H1 (cell line): ENCODE data around the gene RBM8A. TPM values are rescaled to one million over a fixed set of nuclear protein-coding genes. Genes with fewer than 3 reads are reported as not detected.
A peak's percentile ranks its signal among the peaks of the same experiment; 100 is the strongest.

Experiments
- CTCF ChIA-PET: fragments of 300-600 bp; sonication (Branson Sonifier 250); formaldehyde crosslinking; loops from one replicate; lab custom pipeline; 2021; ENCODE audit not compliant: partially characterized antibody; lab: Charles Lee
- POLR2A ChIA-PET: fragments of 300-600 bp; sonication (Branson Sonifier 250); formaldehyde crosslinking; loops from one replicate; lab custom pipeline; 2021; ENCODE audit warnings: inconsistent platforms; ENCODE audit not compliant: partially characterized antibody; lab: Charles Lee
- DNase-seq, 2 experiments: peaks; one replicate each; pipeline versions ENCODE4 v3.0.0 to v3.0.0-alpha.2; 2010 to 2022; ENCODE audit warnings: low spot score in 2 of 2, low read depth in 1 of 2, mixed read lengths in 1 of 2
- FAIRE-seq: peaks from 2 replicates; lab custom pipeline; 2011; peaks lifted over from hg19 to GRCh38; lab: Jason Lieb, UNC
- H2AFZ ChIP-seq: 2 replicates; pipeline ENCODE4 v1.8.1; 2012; ENCODE audit warnings: low read length, inconsistent platforms
- H2AK5ac ChIP-seq: 2 replicates; pipeline ENCODE4 v1.6.1; 2013; ENCODE audit warnings: low read depth, low read length
- H2BK120ac ChIP-seq: replicated peaks from 2 replicates; pipeline ENCODE3; 2013; ENCODE audit warnings: low read depth, low read length, inconsistent platforms
- H2BK12ac ChIP-seq: 2 replicates; pipeline ENCODE4 v1.6.1; 2013; ENCODE audit warnings: low read depth, low read length
- H2BK15ac ChIP-seq: 2 replicates; pipeline ENCODE4 v1.6.1; 2013; ENCODE audit warnings: low read length
- H2BK20ac ChIP-seq: 2 replicates; pipeline ENCODE4 v1.6.1; 2013; ENCODE audit warnings: low read length
- H2BK5ac ChIP-seq: 2 replicates; pipeline ENCODE4 v1.6.1; 2013; ENCODE audit warnings: low read depth, low read length
- H3K14ac ChIP-seq: 2 replicates; pipeline ENCODE4 v1.6.1; 2013; ENCODE audit warnings: inconsistent platforms; ENCODE audit not compliant: insufficient read length
- H3K18ac ChIP-seq: 2 replicates; pipeline ENCODE4 v1.6.1; 2013; ENCODE audit warnings: low read length; ENCODE audit errors: extremely low read depth
- H3K23ac ChIP-seq: 2 replicates; pipeline ENCODE4 v1.6.1; 2013; ENCODE audit warnings: inconsistent platforms; ENCODE audit not compliant: insufficient read length
- H3K23me2 ChIP-seq: 2 replicates; pipeline ENCODE4 v1.6.1; 2013; ENCODE audit warnings: low read depth, low read length
- H3K27ac ChIP-seq: 2 replicates; pipeline ENCODE4 v1.6.1; 2011; ENCODE audit warnings: low read depth, low read length, inconsistent platforms
- H3K27me3 ChIP-seq, 4 experiments: replicated peaks in 1 of 4; 1 replicate in 1 of 4; 2 replicates in 3 of 4; pipeline versions ENCODE4 v1.6.1 to v1.8.1; 2011 to 2013; ENCODE audit warnings: low read length in 3 of 4, mild to moderate bottlenecking in 3 of 4, inconsistent platforms in 2 of 4, mixed read lengths in 2 of 4, moderate library complexity in 1 of 4; ENCODE audit not compliant: control insufficient read depth in 3 of 4, insufficient read depth in 3 of 4; ENCODE audit errors: extremely low read depth in 1 of 4
- H3K36me3 ChIP-seq, 4 experiments: 2 replicates each; pipeline versions ENCODE4 v1.6.1 to v1.8.1; 2011 to 2013; ENCODE audit warnings: mild to moderate bottlenecking in 4 of 4, low read length in 3 of 4, moderate library complexity in 2 of 4, control low read depth in 1 of 4, inconsistent platforms in 1 of 4; ENCODE audit not compliant: insufficient read depth in 4 of 4, control insufficient read depth in 2 of 4
- H3K4ac ChIP-seq: replicated peaks from 2 replicates; pipeline ENCODE3; 2013; ENCODE audit warnings: low read length, low read depth, mixed read lengths, inconsistent platforms; ENCODE audit not compliant: insufficient read length
- H3K4me1 ChIP-seq, 4 experiments: replicated peaks in 1 of 4; 1 replicate in 1 of 4; 2 replicates in 3 of 4; pipeline versions ENCODE4 v1.6.1 to v1.8.1; 2011 to 2013; ENCODE audit warnings: low read length in 3 of 4, inconsistent platforms in 2 of 4, mixed read lengths in 1 of 4; ENCODE audit not compliant: insufficient read depth in 4 of 4, control insufficient read depth in 3 of 4
- H3K4me2 ChIP-seq, 2 experiments: 2 replicates each; pipeline versions ENCODE4 v1.6.1 to v1.8.1; 2011 to 2013; ENCODE audit warnings: low read depth in 2 of 2, low read length in 2 of 2, control low read depth in 1 of 2, inconsistent platforms in 1 of 2, mild to moderate bottlenecking in 1 of 2; ENCODE audit not compliant: insufficient read depth in 1 of 2
- H3K4me3 ChIP-seq, 4 experiments: fragments of 200-600, 300-600 bp in 1 of 4; sonication (generic), shearing (Covaris generic), sonication (Bioruptor Twin) in 1 of 4; 2 replicates each; pipeline versions ENCODE4 v1.5.1 to v1.8.1; 2011 to 2016; ENCODE audit warnings: low read length in 4 of 4, low read depth in 3 of 4, control low read depth in 2 of 4, inconsistent platforms in 2 of 4, mild to moderate bottlenecking in 2 of 4, mixed read lengths in 1 of 4, moderate library complexity in 1 of 4; ENCODE audit not compliant: insufficient read depth in 2 of 4; ENCODE audit errors: extremely low read depth in 1 of 4
- H3K56ac ChIP-seq: replicated peaks from 2 replicates; pipeline ENCODE3; 2013; ENCODE audit warnings: low read depth, mild to moderate bottlenecking, mixed read lengths, low read length, inconsistent platforms; ENCODE audit not compliant: insufficient read length
- H3K79me1 ChIP-seq: 2 replicates; pipeline ENCODE4 v1.6.1; 2013; ENCODE audit warnings: low read depth, low read length, control low read depth
- H3K79me2 ChIP-seq, 2 experiments: 2 replicates each; pipeline versions ENCODE4 v1.6.1 to v1.8.1; 2012 to 2013; ENCODE audit warnings: low read length in 2 of 2, mild to moderate bottlenecking in 2 of 2, inconsistent platforms in 1 of 2; ENCODE audit not compliant: insufficient read depth in 2 of 2, control insufficient read depth in 1 of 2
- H3K9ac ChIP-seq, 4 experiments: replicated peaks in 1 of 4; 1 replicate in 1 of 4; 2 replicates in 3 of 4; pipeline versions ENCODE4 v1.6.1 to v1.8.1; 2011 to 2013; ENCODE audit warnings: low read depth in 3 of 4, low read length in 3 of 4, control low read depth in 2 of 4, mild to moderate bottlenecking in 2 of 4, moderate library complexity in 2 of 4, inconsistent platforms in 1 of 4; ENCODE audit errors: extremely low read depth in 1 of 4
- H3K9me3 ChIP-seq, 2 experiments: 2 replicates each; pipeline versions ENCODE4 v1.6.1 to v1.8.1; 2012 to 2013; ENCODE audit warnings: mild to moderate bottlenecking in 2 of 2, moderate library complexity in 2 of 2, control low read depth in 1 of 2, inconsistent platforms in 1 of 2, low read depth in 1 of 2, low read length in 1 of 2, mixed read lengths in 1 of 2; ENCODE audit not compliant: insufficient read depth in 2 of 2
- H4K20me1 ChIP-seq, 2 experiments: replicated peaks in 1 of 2; 2 replicates each; pipeline versions ENCODE3 to v1.8.1; 2011 to 2013; ENCODE audit warnings: inconsistent platforms in 2 of 2, low read length in 2 of 2, mild to moderate bottlenecking in 1 of 2; ENCODE audit not compliant: insufficient read depth in 2 of 2, control insufficient read depth in 1 of 2
- H4K5ac ChIP-seq: 2 replicates; pipeline ENCODE4 v1.6.1; 2013; ENCODE audit warnings: low read length, low read depth, mixed read lengths, inconsistent platforms; ENCODE audit not compliant: insufficient read length
- H4K8ac ChIP-seq: 2 replicates; pipeline ENCODE4 v1.8.0; 2013; ENCODE audit warnings: mild to moderate bottlenecking, moderate library complexity, low read length, inconsistent platforms; ENCODE audit not compliant: insufficient read depth; ENCODE audit errors: extremely low read depth
- H4K91ac ChIP-seq: replicated peaks from 2 replicates; pipeline ENCODE3; 2013; ENCODE audit warnings: low read length, mixed read lengths, inconsistent platforms; ENCODE audit not compliant: insufficient read length
- BRCA1 ChIP-seq: IDR thresholded peaks from 2 replicates; pipeline ENCODE4 v1.6.1; 2012; ENCODE audit warnings: low read depth, low read length, improper control_type of control experiment
- CBX5 ChIP-seq: fragments of 300-800, 300-1000 bp; sonication (generic); IDR thresholded peaks from 2 replicates; pipeline ENCODE4 v1.7.1; 2016; ENCODE audit warnings: antibody characterized with exemption, low read length, low read depth
- CBX8 ChIP-seq: fragments of 300-800, 300-1000 bp; sonication (generic); IDR thresholded peaks from 2 replicates; pipeline ENCODE4 v1.7.1; 2016; ENCODE audit warnings: low read depth, low read length, borderline replicate concordance
- GABPA ChIP-seq: IDR thresholded peaks from 2 replicates; pipeline ENCODE4 v1.6.1; 2011; ENCODE audit warnings: mild to moderate bottlenecking, low read length, moderate library complexity, borderline replicate concordance; ENCODE audit not compliant: insufficient read depth
- RFX5 ChIP-seq: IDR thresholded peaks from 2 replicates; pipeline ENCODE4 v1.6.1; 2011; ENCODE audit warnings: low read depth, low read length, improper control_type of control experiment, borderline replicate concordance
- SIN3A ChIP-seq, 2 experiments: IDR thresholded peaks in 1 of 2; conservative IDR thresholded peaks in 1 of 2; 2 replicates each; pipeline ENCODE4 v1.6.1; 2011 to 2012; ENCODE audit warnings: low read length in 2 of 2, improper control_type of control experiment in 1 of 2, low read depth in 1 of 2, mild to moderate bottlenecking in 1 of 2
- SP1 ChIP-seq: IDR thresholded peaks from 2 replicates; pipeline ENCODE4 v1.6.1; 2011; ENCODE audit warnings: low read depth, low read length
- SP4 ChIP-seq: IDR thresholded peaks from 2 replicates; pipeline ENCODE4 v1.6.1; 2012; ENCODE audit warnings: low read length, inconsistent platforms
- TEAD4 ChIP-seq: IDR thresholded peaks from 2 replicates; pipeline ENCODE4 v1.6.1; 2012; ENCODE audit warnings: low read depth, low read length, inconsistent platforms, mixed read lengths
- WGBS, 2 experiments: shearing (Covaris generic) in 1 of 2; methylation state at CpG; one replicate each; pipeline versions ENCODE4 v1.1.6 to v1.1.7; 2013 to 2015; ENCODE audit warnings: low lambda C conversion rate in 2 of 2, mixed read lengths in 2 of 2, inconsistent platforms in 1 of 2, low coverage in 1 of 2, missing lambda C conversion rate in 1 of 2; ENCODE audit not compliant: insufficient replicate concordance in 2 of 2, insufficient coverage in 1 of 2, insufficient read length in 1 of 2; ENCODE audit errors: extremely low coverage in 1 of 2, missing lambda C conversion rate in 1 of 2; 5-methylcytosine and 5-hydroxymethylcytosine counted together
- polyA plus RNA-seq, 7 experiments: library from polyadenylated mRNA; depleted of rRNA in 3 of 7; stranded (reverse) in 5 of 7; unstranded in 2 of 7; fragments of >200 nt in 5 of 7; fragments of 200-250 nt in 2 of 7; gene quantifications; 1 replicate in 5 of 7; 2 replicates in 1 of 7; 4 replicates in 1 of 7; pipeline versions ENCODE4 v1.2.1 to v1.2.3, GENCODE V29; 2011 to 2013; ENCODE audit warnings: missing spikeins in 2 of 7, mixed read lengths in 2 of 7
- total RNA-seq: library from RNA; stranded (reverse); fragmentation: NEBNext Ultra II Directional; extraction: Animal tissue kit (Norgen Biotek cat#: 25700); gene quantifications from 2 replicates; pipeline ENCODE4 v1.2.1, GENCODE V29; 2021
- TF ChIP-seq, protein P1 (sequence below): IDR thresholded peaks from 2 replicates; pipeline ENCODE4 v1.6.1; 2011; ENCODE audit warnings: low read length, improper control_type of control experiment
- TF ChIP-seq, protein P2 (sequence below): IDR thresholded peaks from 2 replicates; pipeline ENCODE4 v1.6.1; 2012; ENCODE audit warnings: inconsistent platforms

RBM8A gene
- total and polyA plus RNA-seq, 2 of the 8 experiments (the other 6 are each of a cell fraction or from before 2014, with no cell fraction given): 125 to 216 TPM

DNA sequence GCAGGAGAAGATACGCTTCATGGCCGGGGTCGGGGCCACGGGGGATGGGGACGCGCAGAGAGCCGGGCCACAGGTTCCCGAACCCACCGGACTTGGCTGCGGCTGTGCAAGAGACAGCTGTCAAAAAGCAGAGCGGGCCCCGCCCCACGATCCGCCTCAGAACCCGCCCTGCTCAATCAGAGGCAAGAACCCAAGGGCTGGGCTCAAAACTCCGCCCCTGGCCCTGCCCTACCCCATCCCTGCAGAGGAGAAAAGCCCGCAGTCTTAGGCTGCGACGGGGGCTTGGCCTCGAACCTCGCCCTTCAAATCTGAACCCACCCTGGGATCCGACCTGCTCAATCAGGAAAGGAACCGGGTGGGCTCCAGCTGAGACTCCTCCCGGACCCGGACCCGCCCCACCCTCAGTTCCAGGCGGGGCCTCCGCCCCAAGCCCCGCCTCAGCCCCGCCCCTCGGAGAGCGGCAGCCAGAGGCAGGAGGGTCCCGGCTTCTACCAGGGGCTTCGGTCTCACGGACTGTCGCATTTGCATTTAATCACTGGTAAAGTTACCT lies 41.5 kb downstream of the RBM8A start, which contains the start of gene ANKRD35:
TSS of gene ANKRD35 (minus strand) at position 129 of the 550 bp plus-strand sequence. CDS start at position 21, 108 bp downstream.
- no peak within 1 kb of the TSS for H2AK5ac ChIP-seq
- peak within 1 kb of the TSS; percentile 63 for H3K4me2 ChIP-seq
- H3K9ac ChIP-seq: no peak within 1 kb of the TSS
- DNase-seq (peak in 1 of 2 experiments; percentile 90), FAIRE-seq (no peak)
- no peak within 1 kb of the TSS for H2BK120ac ChIP-seq
- CTCF ChIA-PET: interaction anchor here (0.7 to 8.7 kb wide), 6 partner anchors 13 to 132 kb away, joined by 3 to 84 read pairs (median 11); partner anchors contain the start of genes ITGA10 and NUDT17
- no peak within 1 kb of the TSS; the same call in 1 of the 2 replicates for H4K8ac ChIP-seq
- 5% methylated on average over 12 of the region's 36 CpGs; no CpG with 5 or more reads in 1 of the 2 experiments for WGBS, 2 experiments
- H3K23ac ChIP-seq: no peak within 1 kb of the TSS
- no peak within 1 kb of the TSS for H3K14ac ChIP-seq
- peak within 1 kb of the TSS; percentile 44 to 72 (median 67) for H3K4me3 ChIP-seq
- H3K9me3 ChIP-seq: no peaks in the 10 kb centered on the region
- peaks cover 5% of the 10 kb centered on the region; the same call in 1 of the 2 replicates for H3K23me2 ChIP-seq
- no peak within 1 kb of the TSS for H3K27ac ChIP-seq
- H2BK15ac ChIP-seq: no peak within 1 kb of the TSS
- H4K91ac ChIP-seq: no peak within 1 kb of the TSS
- H3K36me3 ChIP-seq: no peaks in the 10 kb centered on the region
- no peak within 1 kb of the TSS for H3K56ac ChIP-seq
- H3K27me3 ChIP-seq: peaks cover 0 to 21% (median 15%) of the 10 kb centered on the region in 4 experiments; a peak in 6 of 7 replicates
- no peak within 1 kb of the TSS; the same call in 1 of the 2 replicates for H3K18ac ChIP-seq
- H2AFZ ChIP-seq: peak within 1 kb of the TSS; percentile 82; the same call in 1 of the 2 replicates
- H4K5ac ChIP-seq: no peak within 1 kb of the TSS
- no peak within 1 kb of the TSS for H2BK12ac ChIP-seq
- no peaks in the 10 kb centered on the region for H3K79me1 ChIP-seq
- no peaks in the 10 kb centered on the region; a peak in 1 of 7 replicates for H3K4me1 ChIP-seq
- H3K4ac ChIP-seq: no peak within 1 kb of the TSS
- no peaks in the 10 kb centered on the region for H3K79me2 ChIP-seq
- no peak within 1 kb of the TSS for H2BK20ac ChIP-seq
- H4K20me1 ChIP-seq: no peaks in the 10 kb centered on the region
- H2BK5ac ChIP-seq: no peak within 1 kb of the TSS
- POLR2A ChIA-PET: interaction anchor here (0.9 to 1.3 kb wide), 5 partner anchors 10 to 166 kb away, joined by 3 to 5 read pairs (median 3); partner anchors contain the start of gene PIAS3
- no peak for TF ChIP-seq GABPA
- peak; percentile 27; the same call in 1 of the 2 replicates for TF ChIP-seq SP1
- TF ChIP-seq, protein P1, sequence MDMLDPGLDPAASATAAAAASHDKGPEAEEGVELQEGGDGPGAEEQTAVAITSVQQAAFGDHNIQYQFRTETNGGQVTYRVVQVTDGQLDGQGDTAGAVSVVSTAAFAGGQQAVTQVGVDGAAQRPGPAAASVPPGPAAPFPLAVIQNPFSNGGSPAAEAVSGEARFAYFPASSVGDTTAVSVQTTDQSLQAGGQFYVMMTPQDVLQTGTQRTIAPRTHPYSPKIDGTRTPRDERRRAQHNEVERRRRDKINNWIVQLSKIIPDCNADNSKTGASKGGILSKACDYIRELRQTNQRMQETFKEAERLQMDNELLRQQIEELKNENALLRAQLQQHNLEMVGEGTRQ: no peak
- no peak for TF ChIP-seq BRCA1
- no peak for TF ChIP-seq TEAD4
- TF ChIP-seq CBX5: no peak
- TF ChIP-seq RFX5: no peak
- TF ChIP-seq CBX8: no peak
- 0 out of 2 replicates have a peak, but pooled peaks have one; percentile 62 for TF ChIP-seq SP4
- peak; percentile 61 to 68; a peak in 2 of 4 replicates for TF ChIP-seq SIN3A (conservative IDR thresholded peaks at IDR 0.05 in 1 of 2, IDR thresholded peaks at IDR 0.05 in 1 of 2; ENCODE audit: low read depth in 1 of 2, low read length in 2 of 2)
- TF ChIP-seq, protein P2, sequence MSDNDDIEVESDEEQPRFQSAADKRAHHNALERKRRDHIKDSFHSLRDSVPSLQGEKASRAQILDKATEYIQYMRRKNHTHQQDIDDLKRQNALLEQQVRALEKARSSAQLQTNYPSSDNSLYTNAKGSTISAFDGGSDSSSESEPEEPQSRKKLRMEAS: no peak
